ENCODE results near the gene SPTB.

Gene SPTB

DNA sequence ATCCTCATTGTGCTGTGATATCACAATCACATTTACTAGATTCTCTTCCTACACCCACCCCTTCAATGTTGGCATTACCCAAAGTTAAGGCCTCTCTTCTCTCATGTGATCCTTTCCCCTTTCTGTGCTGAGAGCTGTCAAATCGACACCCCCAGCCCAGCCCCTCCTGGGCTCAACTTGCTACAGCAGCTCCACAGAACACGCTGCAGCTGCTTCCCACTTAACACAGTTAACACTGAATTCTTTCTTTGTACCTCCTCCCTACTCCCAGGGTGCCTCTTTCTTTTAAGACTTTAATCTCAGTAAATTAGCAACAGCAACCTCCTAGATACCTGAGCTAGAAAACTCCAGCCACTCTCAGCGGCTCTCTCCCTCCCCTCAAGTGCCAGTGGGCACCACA, 17.8 kb downstream of the SPTB start:
- Histone ChIP-seq H3K4me3 (ENCODE audit: low read length) (no peak overlapping the region), H3K27me3 (ENCODE audit: control insufficient read depth, insufficient read depth, low read length) (peaks cover 12% of the 10 kb centered on the region), H3K36me3 (ENCODE audit: control insufficient read depth, insufficient read depth, low read length) (no peaks in the 10 kb centered on the region), H3K9ac (ENCODE audit: low read length) (no peak overlapping the region), H3K4me1 (ENCODE audit: control insufficient read depth, insufficient read depth, low read length) (no peaks in the 10 kb centered on the region), H3K9me3 (ENCODE audit: control insufficient read depth, low read length) (no peaks in the 10 kb centered on the region)

DNA sequence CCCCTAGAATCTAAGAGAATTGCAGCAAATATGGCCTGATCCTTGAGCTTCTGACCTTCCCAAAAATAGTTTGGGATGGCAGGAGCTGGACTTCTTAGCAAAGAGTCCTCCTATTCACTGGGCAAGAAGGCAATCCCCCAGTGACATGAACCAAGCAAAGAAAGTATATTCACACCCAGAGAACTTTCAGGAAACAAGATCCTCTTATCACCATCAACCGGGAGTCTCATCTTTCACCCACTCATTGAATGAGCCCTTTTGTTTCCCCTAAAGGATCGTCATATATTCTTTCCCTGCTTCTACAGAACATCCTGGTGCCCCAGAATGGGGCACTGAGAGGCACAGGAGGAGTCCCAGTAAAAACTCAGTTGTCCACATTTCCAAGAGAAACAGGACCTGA, 19.7 kb downstream of the SPTB start:
- Histone ChIP-seq H3K4me1 (ENCODE audit: control insufficient read depth, insufficient read depth, low read length) (no peaks in the 10 kb centered on the region), H3K9ac (ENCODE audit: low read length) (no peak overlapping the region), H3K4me3 (ENCODE audit: low read length) (no peak overlapping the region)

DNA sequence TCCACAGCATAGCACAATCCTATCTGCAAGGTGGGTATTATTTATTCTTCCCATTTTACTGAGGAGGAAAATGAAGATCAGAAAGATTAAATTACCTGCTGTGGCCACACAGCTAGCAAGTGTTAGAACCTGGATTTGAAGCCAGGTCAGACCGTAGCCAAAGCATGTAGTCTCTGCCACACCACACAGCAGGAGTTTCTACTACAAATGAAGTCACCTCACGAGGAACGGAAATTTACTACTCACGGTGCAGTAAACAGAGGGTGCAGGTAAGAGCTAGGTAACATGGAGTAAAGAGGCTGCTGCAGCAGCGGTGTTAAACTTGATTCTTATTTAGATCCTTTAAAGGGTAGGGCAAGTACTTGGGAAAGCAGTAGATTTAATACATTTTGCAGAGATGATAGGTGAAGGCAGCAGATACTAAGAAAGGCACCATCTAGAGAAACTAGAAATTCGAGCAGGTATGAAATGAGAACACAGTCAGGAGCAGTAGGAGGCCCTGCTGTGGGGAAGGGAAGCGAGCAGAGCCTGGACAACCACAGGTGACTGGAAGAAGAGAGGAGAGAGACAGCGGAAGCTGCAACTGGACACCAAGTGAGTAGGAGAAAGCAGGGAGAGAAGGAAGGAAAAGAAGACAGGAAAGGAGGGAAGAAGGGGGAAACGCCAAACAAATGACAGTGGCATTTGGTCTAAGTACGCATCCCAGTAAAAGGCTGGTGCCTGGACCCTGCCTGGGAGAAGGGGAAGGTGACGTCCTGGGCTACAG, 21.5 kb downstream of the SPTB start:
- peaks cover 16% of the 10 kb centered on the region for H3K27me3 ChIP-seq (ENCODE audit: control insufficient read depth, insufficient read depth, low read length)
- H3K36me3 ChIP-seq (ENCODE audit: control insufficient read depth, insufficient read depth, low read length): no peaks in the 10 kb centered on the region
- H3K4me3 ChIP-seq (ENCODE audit: low read length): no peak overlapping the region
- no peak overlapping the region for H3K9ac ChIP-seq (ENCODE audit: low read length)
- H3K9me3 ChIP-seq (ENCODE audit: control insufficient read depth, low read length): no peaks in the 10 kb centered on the region
- H3K4me1 ChIP-seq (ENCODE audit: control insufficient read depth, insufficient read depth, low read length): no peaks in the 10 kb centered on the region

More for the DNA sequence above, 19.7 kb downstream of the SPTB start:
- Histone ChIP-seq H3K27me3 (ENCODE audit: control insufficient read depth, insufficient read depth, low read length) (peaks cover 16% of the 10 kb centered on the region), H3K9me3 (ENCODE audit: control insufficient read depth, low read length) (no peaks in the 10 kb centered on the region), H3K36me3 (ENCODE audit: control insufficient read depth, insufficient read depth, low read length) (no peaks in the 10 kb centered on the region)

DNA sequence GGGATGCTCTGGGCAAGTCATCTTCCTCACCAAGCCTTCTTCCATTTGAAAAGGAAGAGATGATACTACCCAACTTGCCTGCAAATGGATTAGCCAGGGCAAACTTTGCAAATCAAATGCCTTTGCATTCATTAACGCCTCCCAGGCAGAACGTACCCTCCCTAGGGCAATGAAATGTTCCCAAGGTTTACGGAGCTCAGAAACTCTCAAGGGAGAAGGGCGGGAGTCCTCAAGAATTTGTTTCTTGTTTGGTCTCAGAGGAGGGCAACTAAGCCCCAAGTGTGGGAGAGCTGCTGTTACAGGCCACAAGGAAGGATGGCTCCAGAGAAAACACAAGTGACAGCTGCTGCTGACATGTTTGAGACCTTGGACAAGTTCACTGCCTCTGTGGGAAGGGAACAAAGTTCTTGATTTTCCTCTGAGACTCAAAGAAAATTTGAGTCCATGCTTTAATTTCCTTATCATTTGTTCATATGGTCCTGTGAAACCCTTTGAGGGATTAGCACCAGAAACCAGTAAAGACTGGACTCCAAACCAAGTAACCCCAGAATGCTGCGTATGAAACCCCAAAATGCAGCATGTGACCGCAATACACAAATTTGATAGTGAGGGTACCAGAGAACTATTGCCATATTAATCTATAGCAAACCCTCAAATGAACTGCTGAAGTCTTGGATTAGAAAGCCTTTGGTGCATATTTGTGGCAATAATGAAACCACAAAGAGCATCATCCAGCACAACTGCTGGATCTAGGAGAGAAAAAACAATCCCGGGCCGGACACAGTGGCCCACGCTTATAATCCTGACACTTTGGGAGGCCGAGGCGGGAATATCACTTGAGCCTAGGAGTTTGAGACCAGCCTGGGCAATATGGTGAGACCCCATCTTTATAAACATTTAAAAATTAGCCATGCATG, 22.9 kb downstream of the SPTB start:
- no peaks in the 10 kb centered on the region for H3K36me3 ChIP-seq (ENCODE audit: control insufficient read depth, insufficient read depth, low read length)
- no peak overlapping the region for H3K4me3 ChIP-seq (ENCODE audit: low read length)
- H3K27me3 ChIP-seq (ENCODE audit: control insufficient read depth, insufficient read depth, low read length): peaks cover 16% of the 10 kb centered on the region
- H3K4me1 ChIP-seq (ENCODE audit: control insufficient read depth, insufficient read depth, low read length): no peaks in the 10 kb centered on the region
- no peak overlapping the region for H3K9ac ChIP-seq (ENCODE audit: low read length)
- no peaks in the 10 kb centered on the region for H3K9me3 ChIP-seq (ENCODE audit: control insufficient read depth, low read length)

DNA sequence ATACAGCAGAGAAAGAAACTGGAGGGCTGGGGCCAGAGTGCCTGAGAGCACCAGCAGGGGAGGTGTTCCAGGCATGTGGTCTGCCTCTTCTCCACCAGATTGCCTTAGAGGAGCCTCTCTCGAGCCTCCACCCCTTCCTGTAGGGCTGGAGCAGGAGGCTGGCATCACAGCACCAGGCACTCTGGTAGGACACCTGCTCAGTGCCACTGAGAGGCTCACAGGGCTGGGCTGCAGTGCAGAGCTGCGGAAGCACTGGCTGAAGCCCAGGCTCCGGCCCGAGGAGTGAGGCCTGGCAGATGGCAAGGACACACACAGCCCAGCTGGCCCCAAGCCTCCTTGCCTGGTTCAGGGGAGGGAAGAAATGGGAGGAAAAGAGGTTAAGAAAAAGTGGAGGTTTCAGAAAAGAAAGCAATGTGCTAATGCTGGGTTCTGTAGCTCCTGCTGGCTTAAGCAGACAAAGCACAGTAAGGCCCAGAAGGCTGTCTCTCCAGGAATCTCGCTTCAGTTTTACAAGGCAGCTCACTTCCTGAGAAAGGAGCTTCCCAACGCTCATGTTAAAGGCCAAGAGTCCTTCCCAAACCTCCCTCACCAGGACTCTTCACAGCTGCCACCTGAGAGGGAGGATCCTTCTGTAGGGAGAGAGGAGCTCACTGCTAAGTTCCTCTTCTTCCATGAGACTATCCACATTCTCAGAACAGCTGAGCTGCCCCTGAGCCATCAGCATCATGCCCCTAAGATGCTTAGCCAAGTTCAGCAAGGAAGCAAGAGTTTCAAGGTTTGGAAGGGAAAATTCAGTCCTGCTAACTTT, 23.8 kb downstream of the SPTB start:
- H3K4me3 ChIP-seq (ENCODE audit: low read length): no peak overlapping the region
- H3K36me3 ChIP-seq (ENCODE audit: control insufficient read depth, insufficient read depth, low read length): no peaks in the 10 kb centered on the region
- H3K4me1 ChIP-seq (ENCODE audit: control insufficient read depth, insufficient read depth, low read length): no peaks in the 10 kb centered on the region
- H3K9ac ChIP-seq (ENCODE audit: low read length): no peak overlapping the region
- H3K9me3 ChIP-seq (ENCODE audit: control insufficient read depth, low read length): no peaks in the 10 kb centered on the region
- H3K27me3 ChIP-seq (ENCODE audit: control insufficient read depth, insufficient read depth, low read length): peaks cover 16% of the 10 kb centered on the region

DNA sequence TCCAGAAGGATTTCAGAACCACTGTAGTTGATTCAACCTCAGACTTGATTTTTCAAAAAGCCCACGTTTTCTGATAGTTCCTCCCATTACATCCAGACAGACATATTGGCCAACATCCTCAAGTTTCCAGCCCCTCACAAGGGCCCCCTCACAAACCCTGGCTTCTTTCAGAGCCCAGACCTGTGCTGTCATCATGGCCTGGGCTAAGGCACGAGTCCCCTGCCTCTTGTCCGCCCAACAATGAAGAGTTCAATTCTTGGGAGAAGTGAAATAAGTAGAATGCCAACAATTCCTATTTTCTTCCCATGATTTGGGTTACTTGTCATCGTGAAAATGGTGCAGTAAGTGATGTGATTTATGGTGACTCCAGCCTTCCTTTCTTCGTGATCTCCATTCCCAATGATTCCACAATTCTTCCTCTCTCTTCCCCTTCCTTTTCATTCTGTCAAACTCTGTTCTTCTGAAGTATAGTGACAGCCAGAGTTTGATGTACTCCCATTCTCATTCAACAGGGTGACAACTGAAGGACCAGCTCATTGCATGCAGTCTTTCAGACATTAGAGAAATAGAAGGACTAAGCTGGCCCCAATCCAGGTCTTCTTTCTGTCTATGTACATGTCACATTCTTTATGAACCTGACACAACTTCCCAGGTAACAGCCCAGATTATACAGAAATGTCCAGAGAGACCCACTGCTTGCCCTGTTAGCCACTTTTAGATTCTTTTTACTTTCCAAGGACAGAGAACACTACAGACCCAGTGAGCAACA, 29.2 kb downstream of the SPTB start:
- Histone ChIP-seq H3K9me3 (ENCODE audit: control insufficient read depth, low read length) (no peaks in the 10 kb centered on the region), H3K36me3 (ENCODE audit: control insufficient read depth, insufficient read depth, low read length) (no peaks in the 10 kb centered on the region)

DNA sequence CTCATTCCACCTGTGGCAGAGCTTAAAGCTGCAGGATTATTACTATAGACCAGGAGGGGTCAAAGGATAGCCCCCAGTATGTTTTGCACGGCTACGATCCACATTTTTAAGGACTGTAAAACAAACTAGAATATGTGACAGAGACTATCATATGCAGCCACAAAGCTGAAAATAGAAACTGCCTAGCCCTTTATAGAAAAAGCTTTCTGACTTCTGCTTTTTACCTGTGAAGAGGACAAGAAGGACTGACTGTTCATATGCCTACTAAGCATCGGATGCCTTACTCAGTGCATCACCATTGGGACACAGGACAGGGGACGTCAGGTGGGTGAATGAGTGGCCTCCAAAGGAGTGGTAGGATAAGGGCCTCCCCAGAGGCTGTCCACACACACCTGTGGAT, 29.8 kb downstream of the SPTB start:
- Histone ChIP-seq H3K9ac (ENCODE audit: low read length) (no peak overlapping the region), H3K4me1 (ENCODE audit: control insufficient read depth, insufficient read depth, low read length) (no peaks in the 10 kb centered on the region), H3K36me3 (ENCODE audit: control insufficient read depth, insufficient read depth, low read length) (no peaks in the 10 kb centered on the region), H3K9me3 (ENCODE audit: control insufficient read depth, low read length) (no peaks in the 10 kb centered on the region), H3K27me3 (ENCODE audit: control insufficient read depth, insufficient read depth, low read length) (peaks cover 19% of the 10 kb centered on the region), H3K4me3 (ENCODE audit: low read length) (no peak overlapping the region)

More for the DNA sequence above, 29.2 kb downstream of the SPTB start:
- Histone ChIP-seq H3K4me3 (ENCODE audit: low read length) (no peak overlapping the region), H3K4me1 (ENCODE audit: control insufficient read depth, insufficient read depth, low read length) (no peaks in the 10 kb centered on the region), H3K27me3 (ENCODE audit: control insufficient read depth, insufficient read depth, low read length) (peaks cover 13% of the 10 kb centered on the region), H3K9ac (ENCODE audit: low read length) (no peak overlapping the region)

DNA sequence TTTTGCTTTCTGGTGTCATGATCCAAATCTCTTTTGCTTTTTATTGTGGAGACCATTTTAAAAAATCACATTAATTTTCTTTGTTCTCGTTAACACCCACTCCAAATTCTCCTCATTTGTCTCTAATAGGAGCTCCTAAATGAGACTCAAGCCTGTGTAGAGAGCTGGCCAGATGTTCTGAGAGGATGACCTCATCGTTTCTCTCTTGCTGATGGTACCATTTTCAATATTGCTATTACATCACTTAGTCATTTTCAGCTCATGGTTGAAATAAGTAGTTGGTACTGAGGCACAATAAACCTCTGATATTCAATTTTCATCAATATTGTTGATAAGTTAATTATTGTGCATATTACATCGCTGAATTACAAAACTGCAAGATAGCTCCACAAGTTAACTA, 31.5 kb downstream of the SPTB start:
- Histone ChIP-seq H3K36me3 (ENCODE audit: control insufficient read depth, insufficient read depth, low read length) (no peaks in the 10 kb centered on the region), H3K9me3 (ENCODE audit: control insufficient read depth, low read length) (no peaks in the 10 kb centered on the region), H3K9ac (ENCODE audit: low read length) (no peak overlapping the region), H3K27me3 (ENCODE audit: control insufficient read depth, insufficient read depth, low read length) (peaks cover 35% of the 10 kb centered on the region), H3K4me3 (ENCODE audit: low read length) (no peak overlapping the region), H3K4me1 (ENCODE audit: control insufficient read depth, insufficient read depth, low read length) (no peaks in the 10 kb centered on the region)

DNA sequence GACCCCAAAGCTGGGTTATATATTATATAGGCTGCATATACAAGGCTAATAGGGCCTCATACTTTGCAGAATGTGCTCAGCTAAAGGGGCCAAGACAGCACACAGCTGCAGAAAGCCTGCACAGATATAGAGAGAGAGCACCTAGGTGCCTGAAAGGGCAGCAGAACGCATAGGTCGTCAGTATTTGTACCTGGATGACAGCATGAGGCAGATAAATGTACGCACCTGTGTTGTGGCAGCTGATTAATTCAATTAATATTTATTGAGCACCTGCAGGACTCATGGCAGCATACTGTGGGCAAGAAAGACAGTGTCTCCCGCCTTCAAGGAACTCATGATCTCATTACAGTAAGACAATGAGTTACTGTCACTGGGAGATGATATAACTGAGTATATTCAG, 33.4 kb downstream of the SPTB start:
- Histone ChIP-seq H3K36me3 (ENCODE audit: control insufficient read depth, insufficient read depth, low read length) (no peaks in the 10 kb centered on the region), H3K27me3 (ENCODE audit: control insufficient read depth, insufficient read depth, low read length) (peaks cover 42% of the 10 kb centered on the region), H3K9me3 (ENCODE audit: control insufficient read depth, low read length) (no peaks in the 10 kb centered on the region), H3K4me3 (ENCODE audit: low read length) (no peak overlapping the region), H3K4me1 (ENCODE audit: control insufficient read depth, insufficient read depth, low read length) (no peaks in the 10 kb centered on the region), H3K9ac (ENCODE audit: low read length) (no peak overlapping the region)

DNA sequence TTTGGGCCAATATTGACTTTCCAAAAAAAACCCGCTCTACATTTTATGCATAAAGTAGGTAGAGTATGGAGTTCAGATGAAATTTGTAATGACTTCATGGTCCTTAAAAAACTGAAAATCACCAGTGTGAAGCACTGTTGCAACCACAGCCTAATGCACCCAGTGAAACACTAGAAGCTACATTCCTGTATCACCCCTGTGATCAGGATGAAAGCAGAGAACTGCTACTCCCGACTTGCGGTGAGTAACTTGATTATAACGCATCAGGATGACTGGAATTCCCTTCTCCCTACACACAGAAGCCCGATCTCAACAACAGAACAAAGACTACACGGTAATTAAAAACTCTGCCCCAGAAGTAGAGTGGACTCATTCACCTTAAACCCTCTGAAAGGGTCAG, 33.8 kb downstream of the SPTB start:
- no peaks in the 10 kb centered on the region for H3K4me1 ChIP-seq (ENCODE audit: control insufficient read depth, insufficient read depth, low read length)
- H3K9ac ChIP-seq (ENCODE audit: low read length): no peak overlapping the region
- peaks cover 42% of the 10 kb centered on the region for H3K27me3 ChIP-seq (ENCODE audit: control insufficient read depth, insufficient read depth, low read length)
- H3K4me3 ChIP-seq (ENCODE audit: low read length): no peak overlapping the region
- H3K9me3 ChIP-seq (ENCODE audit: control insufficient read depth, low read length): no peaks in the 10 kb centered on the region
- H3K36me3 ChIP-seq (ENCODE audit: control insufficient read depth, insufficient read depth, low read length): no peaks in the 10 kb centered on the region

DNA sequence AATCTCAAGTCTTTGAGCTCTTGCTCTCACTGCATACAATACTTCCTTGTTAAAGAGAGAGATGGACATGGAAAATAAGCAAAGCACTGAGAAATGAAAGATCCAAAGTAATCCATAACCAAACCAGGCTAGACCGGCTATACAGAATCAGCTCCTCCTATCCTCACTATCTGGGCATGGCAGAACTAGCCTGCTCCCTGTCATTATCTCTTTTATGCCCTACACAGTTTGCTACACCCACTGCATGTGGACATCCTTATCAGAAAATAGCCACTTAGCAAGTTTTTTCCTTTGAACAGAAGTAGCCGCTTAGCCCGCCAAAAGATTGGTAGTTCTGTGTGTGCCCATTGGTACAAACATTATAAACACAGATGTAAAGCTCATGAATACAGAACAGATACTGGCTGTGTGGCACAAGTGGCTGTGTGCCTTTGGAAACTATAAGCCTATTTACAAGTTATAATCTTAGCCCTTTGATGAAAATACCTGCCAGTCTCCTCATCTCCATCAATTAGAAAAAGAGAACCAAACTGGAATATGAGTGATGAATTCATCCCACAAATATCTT, 34.7 kb downstream of the SPTB start:
- no peaks in the 10 kb centered on the region for H3K36me3 ChIP-seq (ENCODE audit: control insufficient read depth, insufficient read depth, low read length)
- H3K27me3 ChIP-seq (ENCODE audit: control insufficient read depth, insufficient read depth, low read length): peaks cover 42% of the 10 kb centered on the region
- H3K4me1 ChIP-seq (ENCODE audit: control insufficient read depth, insufficient read depth, low read length): no peaks in the 10 kb centered on the region
- H3K9ac ChIP-seq (ENCODE audit: low read length): no peak overlapping the region
- no peaks in the 10 kb centered on the region for H3K9me3 ChIP-seq (ENCODE audit: control insufficient read depth, low read length)
- H3K4me3 ChIP-seq (ENCODE audit: low read length): no peak overlapping the region
